ENCODE results near the gene HOXD12. TPM values are rescaled to one million over a fixed set of nuclear protein-coding genes. Genes with fewer than 3 reads are reported as not detected.

The HOXD12 gene
- total RNA-seq, 2 experiments from 2014 or later: not detected

- Mint-ChIP-seq H3K4me3 (no peak overlapping the region), H3K36me3 (ENCODE audit: low read depth) (peaks cover 5% of the 10 kb centered on the region), H3K9me3 (no peaks in the 10 kb centered on the region), H3K4me1 (ENCODE audit: low read depth) (peaks cover 16% of the 10 kb centered on the region), H3K27me3 (peaks cover 71% of the 10 kb centered on the region), H3K27ac (no peak overlapping the region)
- ATAC-seq: no peak
- POLR2A ChIA-PET: no interaction called here
- intact Hi-C loops (cut with micrococcal nuclease): loop anchor here (5.0 kb wide), 2 partner anchors 410 to 510 kb away; no protein-coding TSS in a partner anchor
- no peak for DNase-seq
- TF ChIP-seq CTCF (IDR thresholded peaks at IDR 0.05): no peak
- CTCF ChIA-PET: interaction anchor here (0.9 to 8.4 kb wide), 4 partner anchors 10 to 412 kb away, joined by 3 to 117 read pairs (median 14); no protein-coding TSS in a partner anchor
Observed at GRCh38 chr2:176142281-176142680, 42.7 kb downstream of the HOXD12 start.

DNA sequence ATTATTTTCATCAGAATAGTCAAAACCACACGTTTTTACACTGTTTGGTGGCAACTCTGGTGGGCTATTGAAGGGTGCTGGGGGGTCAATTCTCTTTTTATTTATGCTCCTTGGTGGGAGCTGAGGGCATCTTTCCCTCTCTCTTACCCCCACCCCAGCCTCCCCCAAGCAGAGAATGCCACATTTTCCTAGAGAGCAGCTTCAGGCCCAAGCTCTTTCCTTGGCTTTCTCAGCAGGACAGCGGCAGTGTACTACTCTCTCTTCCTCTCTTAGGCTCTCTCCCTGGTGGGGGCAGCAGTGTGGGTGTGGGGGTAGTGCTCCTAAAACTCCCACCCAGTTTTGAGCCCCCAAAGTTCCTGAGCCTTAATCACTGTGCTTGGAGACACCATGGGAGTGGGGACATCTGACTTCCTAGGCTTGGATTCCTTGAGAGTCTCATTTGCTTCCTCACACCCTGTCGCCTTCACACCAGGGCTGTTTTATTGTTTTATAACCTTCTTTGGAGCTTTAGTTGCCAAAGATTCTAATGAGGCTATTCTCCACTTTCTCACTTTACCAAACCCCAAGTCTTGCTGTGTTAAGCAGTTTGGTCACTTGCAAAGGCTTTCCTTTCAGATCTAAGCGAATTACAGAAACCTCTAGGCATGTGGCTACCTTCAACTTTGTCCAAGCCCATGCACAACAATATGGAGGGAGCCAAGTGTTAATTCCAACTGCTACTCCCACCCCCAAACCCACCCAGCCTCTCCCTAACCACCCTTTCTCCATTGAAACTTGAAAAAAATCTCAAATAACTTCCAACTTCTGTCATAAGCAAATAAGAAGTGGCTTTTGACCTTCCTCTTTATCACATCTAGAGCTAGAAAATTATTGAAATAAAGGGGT lies 45.7 kb downstream of the HOXD12 start:
- intact Hi-C loops (cut with micrococcal nuclease): no loop called here
- ChIA-PET CTCF (interaction anchor here (0.7 to 8.4 kb wide), 11 partner anchors 13 to 1003 kb away, joined by 3 to 117 read pairs (median 3); no protein-coding TSS in a partner anchor), POLR2A (interaction anchor here (0.6 kb wide), 1 partner anchor 12 kb away, joined by 3 read pairs; the partner anchor contains the start of gene HOXD3)
- H3K27me3 Mint-ChIP-seq: peaks cover 75% of the 10 kb centered on the region
- no peak overlapping the region for H3K4me3 Mint-ChIP-seq
- no peaks in the 10 kb centered on the region for H3K36me3 Mint-ChIP-seq (ENCODE audit: low read depth)
- DNase-seq: no peak
- no peak for ATAC-seq
- peaks cover 9% of the 10 kb centered on the region for H3K4me1 Mint-ChIP-seq (ENCODE audit: low read depth)
- no peak for TF ChIP-seq CTCF (IDR thresholded peaks at IDR 0.05)
- H3K27ac Mint-ChIP-seq: no peak overlapping the region
- H3K9me3 Mint-ChIP-seq: no peaks in the 10 kb centered on the region

DNA sequence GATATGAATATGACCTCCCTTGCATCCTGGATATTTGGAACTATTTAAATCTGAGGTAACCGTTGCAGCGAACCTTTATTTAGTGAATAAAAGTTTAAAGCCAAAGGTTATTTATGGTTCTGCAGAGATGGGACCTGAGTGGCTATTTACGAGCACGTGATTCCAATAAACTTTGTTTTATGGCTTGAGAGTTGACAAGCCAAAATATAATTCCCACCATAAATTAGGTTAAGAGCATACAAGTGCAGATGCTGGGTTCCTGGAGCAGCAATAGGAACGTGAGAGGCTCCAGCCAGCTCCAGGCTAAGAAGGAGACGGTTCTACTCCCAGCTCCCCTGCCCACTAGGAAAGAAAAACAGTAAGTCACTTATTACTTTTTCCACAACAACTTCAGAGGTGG lies 46.5 kb downstream of the HOXD12 start:
- ChIA-PET CTCF (interaction anchor here (0.7 to 8.4 kb wide), 5 partner anchors 14 to 508 kb away, joined by 3 to 117 read pairs (median 3); no protein-coding TSS in a partner anchor), POLR2A (no interaction called here)
- Mint-ChIP-seq H3K36me3 (ENCODE audit: low read depth) (no peaks in the 10 kb centered on the region), H3K4me3 (no peak overlapping the region), H3K4me1 (ENCODE audit: low read depth) (peaks cover 8% of the 10 kb centered on the region), H3K27me3 (peaks cover 80% of the 10 kb centered on the region), H3K9me3 (no peaks in the 10 kb centered on the region), H3K27ac (no peak overlapping the region)
- ATAC-seq (no peak), DNase-seq (no peak)
- TF ChIP-seq CTCF (IDR thresholded peaks at IDR 0.05): no peak
- intact Hi-C loops (cut with micrococcal nuclease): no loop called here

DNA sequence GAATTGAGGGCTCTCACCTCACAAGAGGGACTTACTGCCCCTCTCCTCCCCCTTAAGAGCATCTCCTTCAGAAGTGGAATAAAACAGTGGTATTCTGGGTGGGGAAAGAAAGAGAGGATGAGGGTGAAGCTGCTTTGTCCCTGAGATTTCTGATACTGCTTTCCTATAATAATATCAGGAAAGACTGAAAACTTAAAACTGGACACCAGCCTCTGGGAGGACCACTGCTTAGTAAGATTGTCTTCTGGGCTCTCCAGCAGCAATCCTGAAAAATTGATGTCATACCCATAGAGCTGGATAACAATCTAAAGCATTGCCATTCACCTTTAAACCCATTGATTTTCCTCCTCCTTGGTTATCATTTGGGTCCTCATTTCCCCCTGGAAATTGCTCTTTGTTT lies 47.0 kb downstream of the HOXD12 start:
- Mint-ChIP-seq H3K4me3 (no peak overlapping the region), H3K9me3 (no peaks in the 10 kb centered on the region), H3K4me1 (ENCODE audit: low read depth) (peaks cover 4% of the 10 kb centered on the region), H3K27ac (no peak overlapping the region), H3K36me3 (ENCODE audit: low read depth) (no peaks in the 10 kb centered on the region), H3K27me3 (peaks cover 80% of the 10 kb centered on the region)
- DNase-seq (no peak), ATAC-seq (no peak)
- ChIA-PET CTCF (interaction anchor here (1.2 to 1.7 kb wide), 2 partner anchors 15 to 505 kb away, joined by 3 to 5 read pairs; no protein-coding TSS in a partner anchor), POLR2A (no interaction called here)
- intact Hi-C loops (cut with micrococcal nuclease): no loop called here
- no peak for TF ChIP-seq CTCF (IDR thresholded peaks at IDR 0.05)

DNA sequence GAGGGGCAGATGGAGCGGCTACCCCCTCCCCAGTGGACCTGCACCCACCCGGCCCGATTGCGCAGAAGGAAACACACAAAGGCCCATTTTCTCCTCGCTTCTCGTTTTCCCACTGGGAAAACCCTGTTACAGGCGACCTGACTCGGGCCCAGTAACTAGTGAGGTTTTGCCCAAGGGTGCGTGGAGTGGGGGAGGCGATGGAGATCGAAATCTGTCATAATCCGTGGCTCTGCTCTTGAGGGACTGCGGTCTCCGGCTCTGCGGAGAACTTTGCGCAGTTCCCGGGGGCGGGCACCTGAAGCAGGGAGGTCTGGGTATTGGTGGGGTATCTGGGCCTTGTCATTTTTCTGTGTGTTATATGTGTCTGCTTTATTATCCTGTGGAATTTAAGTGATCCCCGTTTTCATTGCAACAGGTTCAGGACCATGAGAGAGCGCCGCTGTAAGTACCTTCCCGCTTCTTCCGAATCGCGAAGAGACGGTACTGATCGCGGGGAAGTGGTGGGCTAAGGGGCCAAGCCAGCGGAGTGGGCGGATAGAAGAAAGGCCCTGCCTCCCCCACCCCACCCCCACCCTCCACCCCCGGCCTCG lies 47.7 kb downstream of the HOXD12 start:
- Mint-ChIP-seq H3K36me3 (ENCODE audit: low read depth) (no peaks in the 10 kb centered on the region), H3K27ac (no peak overlapping the region), H3K9me3 (no peaks in the 10 kb centered on the region), H3K4me3 (no peak overlapping the region), H3K27me3 (peaks cover 80% of the 10 kb centered on the region), H3K4me1 (ENCODE audit: low read depth) (peaks cover 4% of the 10 kb centered on the region)
- DNase-seq (no peak), ATAC-seq (no peak)
- intact Hi-C loops (cut with micrococcal nuclease): no loop called here
- TF ChIP-seq CTCF (IDR thresholded peaks at IDR 0.05): no peak
- CTCF ChIA-PET: no interaction called here
- POLR2A ChIA-PET: no interaction called here
